WI38 (cell line): ENCODE results near the gene ADCYAP1R1.

Experiments used
- H3K4me3 ChIP-seq: 2 replicates; pipeline ENCODE4 v1.5.1; 2011; ENCODE audit warnings: low read depth, mild to moderate bottlenecking, control low read depth, low read length
- TF ChIP-seq, protein P1 (sequence below): IDR thresholded peaks from 2 replicates; pipeline ENCODE4 v1.5.1; 2012; ENCODE audit warnings: low read depth, mild to moderate bottlenecking, control low read depth, low read length

ADCYAP1R1 gene

DNA sequence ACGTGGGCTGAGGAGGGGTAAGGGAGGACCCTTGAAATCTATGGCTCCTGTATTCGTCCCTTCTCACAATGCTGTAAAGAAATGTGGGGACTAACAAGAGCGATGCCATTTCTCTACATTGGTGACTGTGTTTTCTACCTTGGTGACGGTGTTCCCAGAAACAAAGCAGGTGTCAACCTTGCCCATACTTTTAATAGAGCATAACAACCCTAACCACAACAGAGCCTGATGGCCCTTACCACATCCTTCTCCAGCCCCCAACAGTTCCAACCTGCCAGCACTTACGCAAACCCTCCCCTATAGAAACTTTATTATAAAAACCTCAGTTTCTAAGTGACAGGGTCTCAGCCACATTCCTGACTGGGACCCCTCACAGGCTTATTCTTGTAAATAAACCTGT is 28.2 kb upstream of the ADCYAP1R1 start:
- H3K4me3 ChIP-seq, result no peak overlapping the region
- TF ChIP-seq, protein P1, sequence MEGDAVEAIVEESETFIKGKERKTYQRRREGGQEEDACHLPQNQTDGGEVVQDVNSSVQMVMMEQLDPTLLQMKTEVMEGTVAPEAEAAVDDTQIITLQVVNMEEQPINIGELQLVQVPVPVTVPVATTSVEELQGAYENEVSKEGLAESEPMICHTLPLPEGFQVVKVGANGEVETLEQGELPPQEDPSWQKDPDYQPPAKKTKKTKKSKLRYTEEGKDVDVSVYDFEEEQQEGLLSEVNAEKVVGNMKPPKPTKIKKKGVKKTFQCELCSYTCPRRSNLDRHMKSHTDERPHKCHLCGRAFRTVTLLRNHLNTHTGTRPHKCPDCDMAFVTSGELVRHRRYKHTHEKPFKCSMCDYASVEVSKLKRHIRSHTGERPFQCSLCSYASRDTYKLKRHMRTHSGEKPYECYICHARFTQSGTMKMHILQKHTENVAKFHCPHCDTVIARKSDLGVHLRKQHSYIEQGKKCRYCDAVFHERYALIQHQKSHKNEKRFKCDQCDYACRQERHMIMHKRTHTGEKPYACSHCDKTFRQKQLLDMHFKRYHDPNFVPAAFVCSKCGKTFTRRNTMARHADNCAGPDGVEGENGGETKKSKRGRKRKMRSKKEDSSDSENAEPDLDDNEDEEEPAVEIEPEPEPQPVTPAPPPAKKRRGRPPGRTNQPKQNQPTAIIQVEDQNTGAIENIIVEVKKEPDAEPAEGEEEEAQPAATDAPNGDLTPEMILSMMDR, result no peak

DNA sequence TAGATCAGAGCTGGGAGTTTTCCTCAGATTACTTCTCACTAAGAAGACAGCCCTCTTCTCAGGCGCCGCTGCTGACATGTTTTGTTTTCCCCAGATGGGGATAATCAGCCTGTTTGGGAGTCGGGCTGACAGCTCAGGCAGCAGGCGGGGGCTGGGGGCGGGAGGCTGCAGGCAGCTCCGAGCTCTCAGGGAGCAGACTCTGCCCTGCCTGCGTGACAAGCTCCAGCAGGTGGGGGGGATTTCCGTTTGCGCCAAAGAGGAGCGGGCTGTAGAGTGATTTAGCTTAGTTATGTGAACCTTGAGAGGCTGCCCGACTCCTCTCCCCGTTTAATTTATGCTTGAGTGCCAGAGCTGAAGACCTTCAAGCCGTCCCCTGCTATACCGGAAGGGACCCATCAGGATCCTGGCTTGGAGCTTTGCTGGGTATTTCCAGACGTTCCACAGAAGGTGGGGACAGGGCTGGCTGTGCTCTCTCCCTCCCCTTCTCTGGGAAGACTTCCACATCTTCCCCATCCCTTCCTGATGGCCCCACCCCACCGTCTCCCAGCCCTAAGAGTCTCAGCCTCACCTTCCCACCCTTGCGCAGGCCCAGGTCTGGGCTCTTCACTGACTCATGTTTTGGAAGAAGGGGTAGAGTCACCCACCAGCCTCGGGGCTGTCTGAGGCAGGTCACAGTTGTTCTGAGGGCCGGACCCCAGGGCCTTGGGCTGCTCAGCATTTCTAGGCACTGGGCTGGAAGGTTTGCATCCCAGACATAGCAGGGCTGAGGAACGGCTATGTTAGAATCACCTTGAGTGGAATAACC is 24.7 kb upstream of the ADCYAP1R1 start:
- no peak overlapping the region for H3K4me3 ChIP-seq
- TF ChIP-seq, protein P1, result no peak

DNA sequence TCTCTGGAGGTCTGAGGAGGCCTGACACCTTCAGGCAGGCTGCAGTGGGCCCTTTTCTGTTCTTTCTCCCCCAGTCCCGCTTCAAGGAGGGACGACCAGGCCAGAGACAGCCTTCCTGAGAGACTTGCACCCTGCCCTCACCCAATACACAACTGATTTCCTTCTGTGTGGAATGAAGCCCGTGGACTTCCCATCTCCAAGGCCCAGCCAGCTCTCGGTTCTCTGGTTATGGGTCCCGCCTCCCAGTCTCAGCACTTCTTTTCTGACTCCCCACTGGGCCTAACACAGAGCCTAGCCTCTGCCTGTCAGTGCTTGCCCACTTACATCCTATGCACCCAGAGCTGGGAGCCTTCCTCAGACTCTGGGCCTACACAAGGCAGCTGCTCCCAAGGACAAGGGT is 24.1 kb upstream of the ADCYAP1R1 start:
- H3K4me3 ChIP-seq, result no peak overlapping the region
- TF ChIP-seq, protein P1, result no peak

DNA sequence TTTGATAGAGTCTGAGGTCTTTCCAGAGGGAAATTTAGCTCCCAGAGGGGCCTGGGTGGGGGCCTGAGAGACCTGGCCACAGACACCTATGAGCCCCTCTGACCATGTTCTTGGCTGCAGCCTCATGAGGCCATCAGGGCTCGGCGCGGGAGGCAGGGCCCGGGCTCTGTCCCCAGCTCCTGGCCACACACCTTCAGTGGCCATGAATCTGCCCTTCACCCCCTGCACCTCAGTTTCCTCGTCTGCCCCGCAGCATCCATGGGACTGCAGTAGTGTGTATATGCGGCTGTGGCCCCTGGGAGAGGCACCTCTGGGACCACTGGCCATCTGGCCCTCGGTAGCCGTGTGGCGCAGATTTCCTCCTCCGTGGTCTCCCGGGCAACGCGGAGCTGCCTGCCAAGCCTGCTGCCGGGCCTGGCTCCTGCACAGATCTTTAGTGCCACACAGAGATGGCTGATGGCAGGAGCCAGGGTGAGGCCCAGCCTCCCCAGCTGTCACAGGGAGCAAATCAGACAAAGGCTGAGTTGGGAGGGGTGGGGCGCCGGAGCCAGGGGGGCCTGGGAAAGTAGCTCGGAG is 23.6 kb upstream of the ADCYAP1R1 start:
- TF ChIP-seq, protein P1, result no peak
- no peak overlapping the region for H3K4me3 ChIP-seq

DNA sequence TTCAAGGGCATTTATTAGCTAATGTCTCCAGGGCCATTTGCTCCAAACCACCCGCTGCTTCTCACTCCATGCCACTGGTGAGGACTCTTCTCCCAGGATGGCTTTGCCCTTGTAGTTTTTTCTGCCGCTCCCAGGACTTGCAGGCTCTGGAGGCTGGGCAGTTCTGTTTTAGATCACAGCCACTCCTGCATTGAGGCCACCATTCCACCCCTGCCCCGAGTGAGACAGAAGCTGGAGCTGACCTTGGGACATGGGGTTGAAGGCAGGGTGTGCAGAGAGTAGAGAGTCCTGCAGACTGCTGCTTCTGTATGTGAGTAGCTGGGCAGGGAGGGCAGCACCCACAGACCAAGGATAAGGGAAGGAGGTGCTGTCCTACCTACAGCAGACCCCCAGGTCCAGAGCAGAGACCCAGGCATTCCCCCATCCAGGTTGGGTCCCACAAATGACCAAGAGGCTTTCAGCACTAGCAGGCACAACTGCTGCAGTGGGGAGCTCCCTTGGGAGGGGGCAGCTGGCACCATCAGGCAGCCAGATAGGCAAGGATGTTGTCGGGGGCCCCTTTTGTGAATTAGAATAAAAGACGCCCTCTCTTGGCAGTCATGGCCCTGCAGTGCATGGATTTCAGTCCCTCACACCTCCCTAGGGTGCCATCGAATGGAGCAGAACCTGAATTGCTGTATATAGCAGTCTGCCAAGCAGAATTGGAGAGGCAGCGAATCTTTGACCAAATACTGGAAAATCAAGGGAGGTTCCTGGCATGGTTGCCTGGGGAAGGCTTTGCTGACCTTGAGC is 22.7 kb upstream of the ADCYAP1R1 start:
- no peak overlapping the region for H3K4me3 ChIP-seq
- TF ChIP-seq, protein P1, result no peak

DNA sequence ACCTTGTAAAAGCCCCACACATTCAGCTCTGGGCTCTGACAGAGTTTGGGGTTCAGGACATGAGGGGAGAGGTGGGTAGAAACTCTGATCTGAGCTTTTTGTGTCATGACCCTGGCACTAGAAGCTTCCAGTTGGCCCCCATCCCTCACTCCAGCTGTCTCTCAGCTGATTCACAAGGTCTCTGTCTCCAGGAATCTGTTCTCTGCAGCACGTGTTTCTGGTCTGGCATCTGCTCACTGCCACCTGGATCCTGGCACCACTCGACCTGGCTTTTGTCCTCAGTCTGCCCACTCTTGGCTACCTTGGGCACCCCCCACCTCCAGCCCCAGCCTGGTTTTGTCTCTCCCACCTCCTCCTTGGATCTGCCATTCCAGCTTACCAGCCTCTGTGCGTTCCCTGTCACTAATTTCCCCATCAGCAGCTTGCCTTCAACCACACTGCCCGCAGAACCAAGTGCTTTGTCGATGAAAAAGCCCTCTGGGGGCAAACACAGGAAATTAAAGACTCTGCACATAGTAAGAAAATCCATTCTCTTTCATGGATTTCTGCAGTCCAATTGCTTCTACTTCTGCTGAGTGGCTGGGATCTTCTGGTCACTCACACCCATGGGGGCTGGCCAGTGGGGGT is 18.3 kb upstream of the ADCYAP1R1 start:
- TF ChIP-seq, protein P1, result no peak
- H3K4me3 ChIP-seq, result no peak overlapping the region
